Measurements from ENCODE around the gene ALOX15B.

ALOX15B gene

GRCh38 chr17:8005967-8006730, 32.7 kb upstream of the ALOX15B start:
- DNase-seq (ENCODE audit: low read depth in 1 of 2, low spot score in 1 of 2): no peak
- Histone ChIP-seq H3K27me3 (ENCODE audit: insufficient read depth, poor library complexity, severe bottlenecking) (no peaks in the 10 kb centered on the region), H3K4me3 (replicated peaks; ENCODE audit: insufficient read depth, low read length) (no peak overlapping the region), H3K27ac (replicated peaks) (no peak overlapping the region)
- TF ChIP-seq POLR2AphosphoS5 (IDR thresholded peaks at IDR 0.05; ENCODE audit: low read depth) (no peak), GABPA (IDR thresholded peaks at IDR 0.05; ENCODE audit: low read depth) (no peak), SPI1 (IDR thresholded peaks at IDR 0.05; ENCODE audit: borderline replicate concordance, low read depth) (no peak)
- TF ChIP-seq, protein P1, sequence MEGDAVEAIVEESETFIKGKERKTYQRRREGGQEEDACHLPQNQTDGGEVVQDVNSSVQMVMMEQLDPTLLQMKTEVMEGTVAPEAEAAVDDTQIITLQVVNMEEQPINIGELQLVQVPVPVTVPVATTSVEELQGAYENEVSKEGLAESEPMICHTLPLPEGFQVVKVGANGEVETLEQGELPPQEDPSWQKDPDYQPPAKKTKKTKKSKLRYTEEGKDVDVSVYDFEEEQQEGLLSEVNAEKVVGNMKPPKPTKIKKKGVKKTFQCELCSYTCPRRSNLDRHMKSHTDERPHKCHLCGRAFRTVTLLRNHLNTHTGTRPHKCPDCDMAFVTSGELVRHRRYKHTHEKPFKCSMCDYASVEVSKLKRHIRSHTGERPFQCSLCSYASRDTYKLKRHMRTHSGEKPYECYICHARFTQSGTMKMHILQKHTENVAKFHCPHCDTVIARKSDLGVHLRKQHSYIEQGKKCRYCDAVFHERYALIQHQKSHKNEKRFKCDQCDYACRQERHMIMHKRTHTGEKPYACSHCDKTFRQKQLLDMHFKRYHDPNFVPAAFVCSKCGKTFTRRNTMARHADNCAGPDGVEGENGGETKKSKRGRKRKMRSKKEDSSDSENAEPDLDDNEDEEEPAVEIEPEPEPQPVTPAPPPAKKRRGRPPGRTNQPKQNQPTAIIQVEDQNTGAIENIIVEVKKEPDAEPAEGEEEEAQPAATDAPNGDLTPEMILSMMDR (IDR thresholded peaks at IDR 0.05; ENCODE audit: insufficient read depth, low read length): no peak
- TF ChIP-seq, protein P2, sequence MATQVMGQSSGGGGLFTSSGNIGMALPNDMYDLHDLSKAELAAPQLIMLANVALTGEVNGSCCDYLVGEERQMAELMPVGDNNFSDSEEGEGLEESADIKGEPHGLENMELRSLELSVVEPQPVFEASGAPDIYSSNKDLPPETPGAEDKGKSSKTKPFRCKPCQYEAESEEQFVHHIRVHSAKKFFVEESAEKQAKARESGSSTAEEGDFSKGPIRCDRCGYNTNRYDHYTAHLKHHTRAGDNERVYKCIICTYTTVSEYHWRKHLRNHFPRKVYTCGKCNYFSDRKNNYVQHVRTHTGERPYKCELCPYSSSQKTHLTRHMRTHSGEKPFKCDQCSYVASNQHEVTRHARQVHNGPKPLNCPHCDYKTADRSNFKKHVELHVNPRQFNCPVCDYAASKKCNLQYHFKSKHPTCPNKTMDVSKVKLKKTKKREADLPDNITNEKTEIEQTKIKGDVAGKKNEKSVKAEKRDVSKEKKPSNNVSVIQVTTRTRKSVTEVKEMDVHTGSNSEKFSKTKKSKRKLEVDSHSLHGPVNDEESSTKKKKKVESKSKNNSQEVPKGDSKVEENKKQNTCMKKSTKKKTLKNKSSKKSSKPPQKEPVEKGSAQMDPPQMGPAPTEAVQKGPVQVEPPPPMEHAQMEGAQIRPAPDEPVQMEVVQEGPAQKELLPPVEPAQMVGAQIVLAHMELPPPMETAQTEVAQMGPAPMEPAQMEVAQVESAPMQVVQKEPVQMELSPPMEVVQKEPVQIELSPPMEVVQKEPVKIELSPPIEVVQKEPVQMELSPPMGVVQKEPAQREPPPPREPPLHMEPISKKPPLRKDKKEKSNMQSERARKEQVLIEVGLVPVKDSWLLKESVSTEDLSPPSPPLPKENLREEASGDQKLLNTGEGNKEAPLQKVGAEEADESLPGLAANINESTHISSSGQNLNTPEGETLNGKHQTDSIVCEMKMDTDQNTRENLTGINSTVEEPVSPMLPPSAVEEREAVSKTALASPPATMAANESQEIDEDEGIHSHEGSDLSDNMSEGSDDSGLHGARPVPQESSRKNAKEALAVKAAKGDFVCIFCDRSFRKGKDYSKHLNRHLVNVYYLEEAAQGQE (IDR thresholded peaks at IDR 0.05; ENCODE audit: insufficient replicate concordance, low read depth): no peak

- H3K27ac ChIP-seq (replicated peaks): no peak overlapping the region
- DNase-seq (ENCODE audit: low read depth in 1 of 2, low spot score in 1 of 2): no peak
Observed at GRCh38 chr17:8006836-8007680, 31.8 kb upstream of the ALOX15B start.

DNA sequence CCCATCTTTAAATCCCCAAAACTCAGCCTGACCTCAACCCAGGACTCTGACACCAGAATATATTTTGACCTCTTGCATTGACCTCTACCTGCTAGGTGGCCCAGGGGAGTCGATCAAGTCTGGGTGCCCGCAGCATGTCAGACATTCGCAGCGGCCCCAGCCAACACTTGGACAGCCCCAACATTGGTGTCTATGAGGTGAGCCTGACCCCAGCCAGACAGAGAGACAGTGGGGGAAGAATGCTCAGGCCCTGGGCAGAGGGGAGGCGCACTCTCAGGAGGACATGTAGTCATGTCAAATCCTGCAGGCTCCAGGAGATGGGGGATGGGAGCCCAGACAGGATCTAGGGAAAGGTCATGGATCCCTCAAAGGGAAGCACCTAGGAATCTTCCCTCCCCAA, 31.0 kb upstream of the ALOX15B start:
- H3K4me3 ChIP-seq (replicated peaks; ENCODE audit: insufficient read depth, low read length): no peak overlapping the region
- TF ChIP-seq POLR2AphosphoS5 (IDR thresholded peaks at IDR 0.05; ENCODE audit: low read depth) (no peak), SPI1 (IDR thresholded peaks at IDR 0.05; ENCODE audit: borderline replicate concordance, low read depth) (no peak), GABPA (IDR thresholded peaks at IDR 0.05; ENCODE audit: low read depth) (no peak)
- TF ChIP-seq, protein P1 (IDR thresholded peaks at IDR 0.05; ENCODE audit: insufficient read depth, low read length): no peak
- TF ChIP-seq, protein P2 (IDR thresholded peaks at IDR 0.05; ENCODE audit: insufficient replicate concordance, low read depth): no peak
- no peak for DNase-seq (ENCODE audit: low read depth in 1 of 2, low spot score in 1 of 2)
- no peak overlapping the region for H3K27ac ChIP-seq (replicated peaks)
- no peaks in the 10 kb centered on the region for H3K27me3 ChIP-seq (ENCODE audit: insufficient read depth, poor library complexity, severe bottlenecking)

More at GRCh38 chr17:8006836-8007680, 31.8 kb upstream of the ALOX15B start:
- TF ChIP-seq POLR2AphosphoS5 (IDR thresholded peaks at IDR 0.05; ENCODE audit: low read depth): no peak
- no peak for TF ChIP-seq GABPA (IDR thresholded peaks at IDR 0.05; ENCODE audit: low read depth)
- TF ChIP-seq, protein P1 (IDR thresholded peaks at IDR 0.05; ENCODE audit: insufficient read depth, low read length): no peak
- TF ChIP-seq, protein P2 (IDR thresholded peaks at IDR 0.05; ENCODE audit: insufficient replicate concordance, low read depth): no peak
- no peak for TF ChIP-seq SPI1 (IDR thresholded peaks at IDR 0.05; ENCODE audit: borderline replicate concordance, low read depth)
- Histone ChIP-seq H3K4me3 (replicated peaks; ENCODE audit: insufficient read depth, low read length) (no peak overlapping the region), H3K27me3 (ENCODE audit: insufficient read depth, poor library complexity, severe bottlenecking) (no peaks in the 10 kb centered on the region)
